HG03575 (cell line): ENCODE data around the gene AP4M1.

ENCODE experiments used
- ATAC-seq: cut with Tn5 transposase; IDR thresholded peaks from one replicate; pipeline ENCODE4 v1.9.1; 2021; ENCODE audit not compliant: unreplicated experiment, insufficient number of reproducible peaks, low FRiP score; ENCODE audit errors: extremely low read depth

AP4M1 gene

DNA sequence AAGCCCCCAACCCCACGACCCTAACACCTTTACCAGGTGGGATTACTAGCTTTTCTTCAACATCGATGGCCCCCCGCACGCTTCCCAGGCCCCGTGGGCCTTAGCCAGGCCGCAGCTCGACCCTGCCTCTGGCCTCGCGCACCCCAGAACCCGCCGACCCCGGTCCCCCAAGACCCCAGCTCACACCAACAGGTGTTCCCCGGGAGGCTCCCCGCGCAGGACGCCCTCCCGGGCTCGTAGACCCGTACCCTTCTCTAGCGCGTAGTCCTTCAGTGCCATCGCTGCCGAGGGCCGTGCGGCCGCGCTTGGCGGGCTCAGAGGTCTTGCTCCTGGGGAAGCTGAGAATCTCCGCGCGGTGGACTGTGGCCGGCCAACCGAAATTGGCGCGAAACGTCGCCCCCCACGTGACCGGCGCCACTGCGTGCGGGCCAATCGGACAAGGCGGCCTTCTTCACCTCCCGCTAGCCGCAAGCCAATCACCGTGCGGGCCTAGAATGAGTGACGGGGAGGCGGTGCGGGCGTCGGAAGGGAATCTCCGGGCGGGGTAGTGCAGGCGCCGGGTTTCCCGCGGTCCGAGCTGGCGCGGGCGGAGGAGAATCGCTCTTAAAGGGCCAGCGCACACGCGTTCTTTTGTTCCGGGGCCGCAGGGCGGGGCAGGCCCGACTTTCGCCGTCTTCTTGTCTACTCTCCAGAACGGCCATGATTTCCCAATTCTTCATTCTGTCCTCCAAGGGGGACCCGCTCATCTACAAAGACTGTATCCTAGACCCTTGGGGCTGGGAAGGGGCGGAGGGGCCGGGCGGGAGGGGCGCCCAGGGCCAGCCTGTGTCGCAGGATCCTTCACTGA lies at the start of gene AP4M1, which contains the start of gene MCM7:
Gene AP4M1 (plus strand): TSS at position 628 of the 847 bp plus-strand sequence. CDS start 72 bp downstream, at position 700.
Gene MCM7 (minus strand): TSS at position 382 of the 847 bp plus-strand sequence. CDS start 103 bp downstream, at position 279.
- ATAC-seq: peak; percentile 48

GRCh38 chr7:100053215-100053614 lies 48.2 kb upstream of the AP4M1 start:
- ATAC-seq: no peak

DNA sequence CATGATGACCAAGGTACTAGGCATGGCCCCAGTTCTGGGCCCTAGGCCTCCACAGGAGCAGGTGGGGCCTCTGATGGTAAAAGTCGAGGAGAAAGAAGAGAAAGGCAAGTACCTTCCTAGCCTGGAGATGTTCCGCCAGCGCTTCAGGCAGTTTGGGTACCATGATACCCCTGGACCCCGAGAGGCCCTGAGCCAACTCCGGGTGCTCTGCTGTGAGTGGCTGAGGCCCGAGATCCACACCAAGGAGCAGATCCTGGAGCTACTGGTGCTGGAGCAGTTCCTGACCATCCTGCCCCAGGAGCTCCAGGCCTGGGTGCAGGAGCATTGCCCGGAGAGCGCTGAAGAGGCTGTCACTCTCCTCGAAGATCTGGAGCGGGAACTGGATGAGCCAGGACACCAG lies 44.4 kb upstream of the AP4M1 start:
- ATAC-seq: no peak

- ATAC-seq: no peak
These were observed 42.1 kb upstream of the AP4M1 start for GRCh38 chr7:100059251-100059739.

DNA sequence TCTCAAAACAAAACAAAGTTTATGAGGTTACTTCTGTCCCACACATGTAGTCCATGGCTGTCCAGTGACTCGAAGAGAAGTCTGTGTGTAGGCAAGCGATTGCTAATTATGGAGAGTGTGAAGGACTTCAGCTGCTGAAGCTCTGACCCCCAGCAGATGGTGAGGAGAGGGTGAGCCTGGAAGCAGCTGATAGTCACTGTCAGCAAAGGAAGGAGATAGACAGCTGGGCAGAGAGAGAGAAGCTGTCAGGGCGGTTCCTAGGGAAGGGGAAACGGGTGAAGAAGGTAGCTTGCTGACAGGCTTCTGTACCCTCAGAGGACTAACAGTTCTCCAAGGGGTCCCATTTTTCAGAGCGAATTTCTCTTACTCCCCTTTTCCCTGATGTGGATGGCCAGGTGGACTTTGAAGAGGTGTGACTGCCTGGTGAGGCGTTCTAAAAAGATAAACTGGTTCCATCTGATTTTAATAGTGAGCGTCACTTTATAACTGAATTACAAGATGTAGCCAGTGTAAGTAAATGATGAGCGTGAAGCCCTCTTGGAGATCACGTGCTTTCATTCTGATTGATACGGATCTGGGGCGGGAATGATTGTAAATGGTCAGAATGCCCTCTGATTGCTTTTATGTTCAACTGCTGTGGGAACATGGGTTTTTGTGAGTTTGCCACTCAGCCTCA lies 39.8 kb upstream of the AP4M1 start:
- ATAC-seq: no peak

DNA sequence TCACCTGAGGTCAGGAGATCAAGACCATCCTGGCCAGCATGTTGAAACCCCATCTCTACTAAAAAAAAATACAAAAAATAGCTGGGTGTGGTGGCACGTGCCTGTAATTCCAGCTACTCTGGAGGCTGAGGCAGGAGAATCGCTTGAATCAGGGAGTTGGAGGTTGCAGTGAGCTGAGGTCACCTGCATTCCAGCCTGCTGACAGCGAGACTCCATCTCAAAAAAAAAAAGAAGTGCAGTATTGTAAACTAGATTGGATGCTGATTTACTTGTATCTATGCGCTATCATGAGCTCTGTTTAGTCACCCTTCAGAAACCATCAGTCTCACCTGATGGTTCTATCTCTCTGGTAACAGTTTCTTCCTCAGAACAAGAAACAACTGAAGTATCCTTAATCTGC lies 38.1 kb upstream of the AP4M1 start:
- no peak for ATAC-seq

DNA sequence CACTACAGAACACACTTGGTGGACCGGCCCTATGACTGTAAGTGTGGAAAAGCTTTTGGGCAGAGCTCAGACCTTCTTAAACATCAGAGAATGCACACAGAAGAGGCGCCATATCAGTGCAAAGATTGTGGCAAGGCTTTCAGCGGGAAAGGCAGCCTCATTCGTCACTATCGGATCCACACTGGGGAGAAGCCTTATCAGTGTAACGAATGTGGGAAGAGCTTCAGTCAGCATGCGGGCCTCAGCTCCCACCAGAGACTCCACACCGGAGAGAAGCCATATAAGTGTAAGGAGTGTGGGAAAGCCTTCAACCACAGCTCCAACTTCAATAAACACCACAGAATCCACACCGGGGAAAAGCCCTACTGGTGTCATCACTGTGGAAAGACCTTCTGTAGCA lies 37.3 kb upstream of the AP4M1 start:
- ATAC-seq: no peak

DNA sequence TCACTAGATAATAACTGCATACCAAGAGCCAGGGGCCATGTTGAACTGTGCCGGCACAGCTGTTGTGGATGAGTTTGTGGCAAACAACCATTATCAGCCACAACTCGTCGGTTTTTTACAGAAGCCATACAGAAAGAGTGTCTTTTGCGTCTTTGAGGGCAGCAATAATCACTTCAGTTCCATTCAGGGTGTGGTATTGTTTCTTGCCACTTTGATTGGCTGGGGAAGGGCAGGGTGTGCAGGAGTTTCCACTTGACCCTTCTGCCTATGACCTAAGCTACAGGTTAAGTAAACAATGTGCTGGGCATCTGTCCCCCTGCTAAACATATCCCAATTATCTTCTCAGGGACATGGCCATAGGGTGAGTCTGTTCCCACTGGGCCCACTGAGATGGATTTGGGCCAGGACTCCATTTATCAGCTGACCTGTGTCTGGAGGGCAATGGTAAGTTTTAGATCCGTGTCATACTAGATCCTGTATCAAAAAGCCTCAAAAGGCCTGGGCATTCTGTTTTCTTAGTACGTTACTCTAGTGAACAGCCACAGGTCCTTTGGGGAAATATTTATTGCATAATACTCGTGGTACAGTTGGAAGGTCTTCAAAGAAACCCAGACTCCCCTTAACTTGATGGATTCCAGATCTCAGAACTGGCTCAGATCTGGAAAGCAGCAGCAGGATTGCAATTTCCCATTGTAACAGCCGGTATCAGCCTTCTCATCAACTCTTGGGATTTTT lies 35.8 kb upstream of the AP4M1 start:
- ATAC-seq: no peak

DNA sequence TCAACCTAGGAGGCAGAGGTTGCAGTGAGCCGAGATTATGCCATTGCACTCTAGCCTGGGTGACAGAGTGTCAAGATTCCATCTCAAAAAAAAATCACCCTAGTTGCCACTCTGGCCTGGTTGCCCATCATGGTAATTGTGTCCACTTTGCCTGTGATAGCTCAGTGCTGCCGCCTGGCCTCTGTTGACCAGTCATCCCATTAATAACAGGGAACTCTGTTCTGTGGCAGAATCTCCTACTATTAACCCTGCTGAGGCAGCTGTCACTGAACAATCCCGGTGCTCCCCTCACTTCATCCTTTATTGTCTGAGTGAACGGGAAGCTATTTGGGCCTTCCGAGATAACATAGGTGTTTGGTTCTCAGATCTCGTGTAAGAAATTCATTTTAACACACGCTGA lies 34.5 kb upstream of the AP4M1 start:
- ATAC-seq: no peak

DNA sequence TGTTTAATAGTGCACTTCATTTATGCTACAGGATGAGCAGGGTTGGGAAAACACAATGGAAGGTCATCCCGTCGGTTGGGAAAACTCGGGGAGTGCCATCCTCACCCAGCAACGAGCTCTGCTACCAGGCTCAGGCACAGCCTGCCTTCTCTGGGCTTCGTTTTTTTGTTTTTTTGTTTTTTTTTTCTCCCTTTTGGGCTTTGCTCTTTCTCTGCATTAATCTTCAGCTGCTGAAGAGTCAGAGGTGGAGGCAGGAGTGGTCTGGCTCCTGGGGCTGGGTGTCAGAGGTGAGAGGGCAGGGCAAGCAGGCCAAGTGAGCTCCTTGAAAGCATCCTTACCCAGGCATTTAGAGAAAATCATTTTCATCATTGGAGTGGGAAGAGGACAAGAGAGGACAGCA lies 31.5 kb upstream of the AP4M1 start:
- no peak for ATAC-seq

GRCh38 chr7:100071018-100071723 lies 30.3 kb upstream of the AP4M1 start:
- ATAC-seq: no peak

DNA sequence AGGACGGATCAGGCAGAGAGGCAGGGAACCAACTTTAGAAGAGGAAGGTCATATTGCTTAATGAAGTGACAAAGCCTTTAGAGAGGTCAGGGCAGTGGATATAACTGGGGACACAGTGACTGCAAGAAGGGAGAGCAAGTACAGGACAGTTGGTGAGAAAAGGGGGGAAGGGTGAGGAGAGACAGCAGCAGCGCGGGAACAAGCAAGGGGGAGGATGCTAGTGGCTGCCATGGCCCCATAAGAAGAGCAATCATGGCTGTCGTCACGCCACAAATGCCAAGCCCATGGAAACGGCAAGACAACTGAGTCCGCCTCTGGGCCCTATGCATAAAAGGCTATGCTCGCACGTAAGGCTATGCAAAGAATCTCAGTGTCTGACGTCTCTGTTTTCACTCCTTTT lies 29.0 kb upstream of the AP4M1 start:
- no peak for ATAC-seq

GRCh38 chr7:100074841-100075240 lies 26.6 kb upstream of the AP4M1 start:
- ATAC-seq: no peak

- no peak for ATAC-seq
These were observed 26.0 kb upstream of the AP4M1 start for GRCh38 chr7:100075418-100075817.

DNA sequence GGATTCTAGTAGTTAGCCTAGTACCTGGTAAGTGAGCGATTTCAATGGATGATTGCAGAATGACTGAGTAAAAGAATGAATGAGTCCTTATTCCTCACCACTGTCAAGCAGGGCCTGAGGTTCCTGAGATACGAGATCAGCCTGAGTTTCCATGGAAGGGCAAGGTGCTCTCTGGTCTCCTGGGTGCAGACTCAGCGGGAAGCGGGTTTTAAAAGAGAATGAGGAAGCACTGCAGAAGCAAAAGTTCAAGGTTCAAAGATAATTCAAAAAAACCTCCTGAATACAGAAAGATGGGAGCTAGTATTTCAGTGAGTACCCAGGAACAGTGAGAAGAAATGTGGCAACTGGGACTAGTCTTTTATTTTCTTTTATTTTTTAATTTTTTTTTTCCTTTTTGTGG lies 24.2 kb upstream of the AP4M1 start:
- no peak for ATAC-seq

DNA sequence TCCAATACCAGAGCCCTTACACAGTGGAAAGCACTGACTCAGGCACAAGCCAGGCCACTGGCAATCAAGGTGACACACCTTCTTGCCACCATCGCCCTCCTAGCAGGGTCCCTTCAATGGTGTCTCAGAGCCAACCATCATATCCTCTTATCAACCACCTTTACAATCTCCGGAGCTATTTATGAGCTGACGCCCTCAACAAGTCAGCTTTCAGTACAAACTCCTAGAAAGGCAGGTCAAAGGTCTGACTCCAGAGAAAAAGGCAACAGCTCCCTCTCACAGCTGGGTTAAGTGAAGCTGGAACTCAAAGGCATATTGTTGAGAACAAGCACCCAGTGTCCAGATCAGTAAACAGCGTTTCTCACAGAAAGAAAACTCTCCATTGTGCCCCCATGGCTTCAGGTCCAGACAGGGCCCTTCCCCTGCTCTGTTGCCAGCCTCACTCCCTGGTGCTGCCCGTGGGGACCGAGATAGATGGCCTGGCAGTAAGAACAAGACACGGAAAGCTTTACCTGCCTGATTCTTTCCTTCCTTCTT lies 22.4 kb upstream of the AP4M1 start:
- no peak for ATAC-seq

- ATAC-seq: no peak
These were observed 20.4 kb upstream of the AP4M1 start for GRCh38 chr7:100080907-100081534.

- peak; percentile 53 for ATAC-seq
These were observed 19.8 kb upstream of the AP4M1 start, which contains the start of gene ZNF3 for GRCh38 chr7:100081535-100082102. Gene ZNF3, minus strand, starts transcription at chr7:100081723. Its CDS starts 4,366 bp downstream, at chr7:100077357.
